ENCODE results near the gene C1QB. TPM values are rescaled to one million over a fixed set of nuclear protein-coding genes. Genes with fewer than 3 reads are reported as not detected.

C1QB gene
- total RNA-seq, 1 donor from 2014 or later = 454 TPM

- no peaks in the 10 kb centered on the region for H3K36me3 ChIP-seq
- no peak overlapping the region for H3K27ac ChIP-seq
- H3K9me3 ChIP-seq = no peaks in the 10 kb centered on the region
- DNase-seq (ENCODE audit: low spot score in 2 of 2) = no peak
- no peak overlapping the region for H3K4me3 ChIP-seq
- no peak for TF ChIP-seq CTCF (IDR thresholded peaks at IDR 0.05)
- no peaks in the 10 kb centered on the region for H3K4me1 ChIP-seq
- intact Hi-C loops (cut with DNase I) = no loop called here
- H3K27me3 ChIP-seq = no peaks in the 10 kb centered on the region
These were observed 13.8 kb upstream of the C1QB start for GRCh38 chr1:22639286-22639685.

- Histone ChIP-seq H3K27ac (no peak overlapping the region), H3K4me1 (no peaks in the 10 kb centered on the region), H3K27me3 (no peaks in the 10 kb centered on the region), H3K4me3 (no peak overlapping the region), H3K9me3 (no peaks in the 10 kb centered on the region), H3K36me3 (no peaks in the 10 kb centered on the region)
- intact Hi-C loops (cut with DNase I) = no loop called here
- TF ChIP-seq CTCF (IDR thresholded peaks at IDR 0.05) = no peak
- DNase-seq (ENCODE audit: low spot score in 2 of 2) = no peak
These were observed 11.8 kb upstream of the C1QB start for GRCh38 chr1:22641247-22641646.

- H3K4me3 ChIP-seq = no peak overlapping the region
- H3K9me3 ChIP-seq = no peaks in the 10 kb centered on the region
- no peak overlapping the region for H3K27ac ChIP-seq
- no peaks in the 10 kb centered on the region for H3K4me1 ChIP-seq
- peak in 1 of 2 donors; percentile 83 for DNase-seq (ENCODE audit: low spot score in 2 of 2)
- TF ChIP-seq CTCF (IDR thresholded peaks at IDR 0.05) = peak; percentile 83 to 94 (median 93)
- no peaks in the 10 kb centered on the region for H3K36me3 ChIP-seq
- H3K27me3 ChIP-seq = no peaks in the 10 kb centered on the region
- intact Hi-C loops (cut with DNase I) = loop anchor here (1.0 kb wide), 1 partner anchor 222 kb away; no protein-coding TSS in a partner anchor
These were observed 11.0 kb upstream of the C1QB start for GRCh38 chr1:22641906-22642636.

GRCh38 chr1:22643381-22643780, 9.7 kb upstream of the C1QB start, which contains the start of gene C1QC:
C1QC (plus strand) TSS chr1:22643633; CDS start chr1:22644024, 391 bp downstream.
- no peak for TF ChIP-seq CTCF (IDR thresholded peaks at IDR 0.05)
- H3K27ac ChIP-seq = no peak within 1 kb of the TSS
- H3K9me3 ChIP-seq = no peaks in the 10 kb centered on the region
- DNase-seq (ENCODE audit: low spot score in 2 of 2) = peak; percentile 21 to 73
- no peaks in the 10 kb centered on the region for H3K4me1 ChIP-seq
- H3K27me3 ChIP-seq = no peaks in the 10 kb centered on the region
- no peaks in the 10 kb centered on the region for H3K36me3 ChIP-seq
- H3K4me3 ChIP-seq = peak within 1 kb of the TSS in 1 of 2 donors; percentile 41
- intact Hi-C loops (cut with DNase I) = no loop called here

GRCh38 chr1:22643928-22644327, 9.1 kb upstream of the C1QB start:
- Histone ChIP-seq H3K4me1 (no peaks in the 10 kb centered on the region), H3K27ac (no peak overlapping the region), H3K36me3 (no peaks in the 10 kb centered on the region), H3K27me3 (no peaks in the 10 kb centered on the region), H3K9me3 (no peaks in the 10 kb centered on the region), H3K4me3 (peak overlapping the region in 1 of 2 donors; percentile 41)
- no peak for DNase-seq (ENCODE audit: low spot score in 2 of 2)
- no peak for TF ChIP-seq CTCF (IDR thresholded peaks at IDR 0.05)
- intact Hi-C loops (cut with DNase I) = no loop called here

All from ascending aorta (tissue), 2 donors.